SK-N-SH (cell line): ENCODE measurements around the gene DNAJB6. TPM values are rescaled to one million over a fixed set of nuclear protein-coding genes. Genes with fewer than 3 reads are reported as not detected.
A peak's percentile ranks its signal among the peaks of the same experiment; 100 is the strongest.

Experiments used
- CTCF ChIA-PET: fragments of 300-600, 350-600 bp; formaldehyde crosslinking; extraction: SDS; loops from one replicate; lab custom pipeline; 2021; lab: Yijun Ruan, JAX
- POLR2A ChIA-PET: fragments of 350-600 bp; sonication (Branson Sonifier 250); formaldehyde crosslinking; extraction: SDS; loops from one replicate; lab custom pipeline; 2020; ENCODE audit warnings: antibody characterized with exemption, inconsistent platforms; lab: Yijun Ruan, JAX
- DNase-seq: peaks from one replicate; pipeline ENCODE4 v3.0.0; 2012
- H2AFZ ChIP-seq: fragments of 200-600 bp; sonication (generic); 2 replicates; pipeline ENCODE4 v1.8.1; 2016; ENCODE audit warnings: antibody characterized with exemption, mild to moderate bottlenecking, low read depth
- H3F3A ChIP-seq: fragments of 200-600 bp; sonication (generic); replicated peaks from 2 replicates; pipeline ENCODE3; 2016; ENCODE audit warnings: antibody characterized with exemption, mild to moderate bottlenecking; ENCODE audit not compliant: insufficient read depth
- H3K27ac ChIP-seq, 2 experiments: fragments of 200-500 bp in 1 of 2; fragments of 200-600 bp in 1 of 2; sonication (Bioruptor generic) in 1 of 2; sonication (generic), shearing (Covaris generic) in 1 of 2; 2 replicates each; pipeline versions ENCODE4 v1.5.1 to v1.6.1; 2014 to 2016; ENCODE audit warnings: low read depth in 2 of 2, inconsistent platforms in 1 of 2, low read length in 1 of 2, mild to moderate bottlenecking in 1 of 2, mixed read lengths in 1 of 2
- H3K27me3 ChIP-seq: fragments of 200-600 bp; sonication (generic), shearing (Covaris generic); 2 replicates; pipeline ENCODE4 v1.6.1; 2016; ENCODE audit warnings: mixed run types; ENCODE audit not compliant: insufficient read depth
- H3K36me3 ChIP-seq, 2 experiments: fragments of 200-500 bp in 1 of 2; fragments of 200-600 bp in 1 of 2; sonication (Bioruptor generic) in 1 of 2; sonication (generic) in 1 of 2; replicated peaks in 1 of 2; 2 replicates each; pipeline versions ENCODE3 to v1.5.1; 2014 to 2016; ENCODE audit warnings: low read length in 1 of 2, mild to moderate bottlenecking in 1 of 2; ENCODE audit not compliant: insufficient read depth in 2 of 2, control insufficient read depth in 1 of 2
- H3K4me1 ChIP-seq, 2 experiments: fragments of 200-500 bp in 1 of 2; fragments of 200-600 bp in 1 of 2; sonication (Bioruptor generic) in 1 of 2; sonication (generic), shearing (Covaris generic) in 1 of 2; 2 replicates each; pipeline versions ENCODE4 v1.5.1 to v1.6.1; 2014 to 2016; ENCODE audit warnings: low read depth in 1 of 2, low read length in 1 of 2, mixed run types in 1 of 2; ENCODE audit not compliant: insufficient read depth in 2 of 2, control insufficient read depth in 1 of 2
- H3K4me2 ChIP-seq: fragments of 200-600 bp; sonication (generic), shearing (Covaris generic); 2 replicates; pipeline ENCODE4 v1.6.1; 2017; ENCODE audit warnings: mixed run types
- H3K4me3 ChIP-seq, 2 experiments: fragments of 200-500 bp in 1 of 2; fragments of 200-600 bp in 1 of 2; sonication (Bioruptor generic) in 1 of 2; sonication (generic), shearing (Covaris generic) in 1 of 2; 2 replicates each; pipeline versions ENCODE4 v1.5.1 to v1.8.1; 2014 to 2016; ENCODE audit warnings: low read depth in 2 of 2, inconsistent platforms in 1 of 2, low read length in 1 of 2, mild to moderate bottlenecking in 1 of 2, mixed read lengths in 1 of 2, moderate library complexity in 1 of 2
- H3K79me2 ChIP-seq: fragments of 200-600 bp; sonication (generic); 2 replicates; pipeline ENCODE4 v1.8.1; 2017; ENCODE audit warnings: mild to moderate bottlenecking; ENCODE audit not compliant: insufficient read depth
- H3K9ac ChIP-seq: fragments of 200-600 bp; sonication (generic); 2 replicates; pipeline ENCODE4 v1.6.1; 2017; ENCODE audit warnings: mixed run types
- H3K9me2 ChIP-seq: fragments of 200-600 bp; sonication (generic); 2 replicates; pipeline ENCODE4 v1.6.1; 2017; ENCODE audit warnings: mixed run types
- H3K9me3 ChIP-seq: fragments of 200-600 bp; sonication (generic); 2 replicates; pipeline ENCODE4 v1.6.1; 2017; ENCODE audit warnings: mixed run types, mild to moderate bottlenecking, moderate library complexity
- H4K20me1 ChIP-seq: fragments of 200-600 bp; sonication (generic); 2 replicates; pipeline ENCODE4 v1.6.1; 2017; ENCODE audit warnings: mild to moderate bottlenecking, mixed run types; ENCODE audit not compliant: insufficient read depth
- ELF1 ChIP-seq: IDR thresholded peaks from 2 replicates; pipeline ENCODE4 v1.4.0; 2012
- EP300 ChIP-seq, 2 experiments: IDR thresholded peaks; 2 replicates each; pipeline versions ENCODE4 v1.4.0 to v1.6.1; 2012; ENCODE audit warnings: borderline replicate concordance in 1 of 2, low read depth in 1 of 2, low read length in 1 of 2
- GABPA ChIP-seq: IDR thresholded peaks from 2 replicates; pipeline ENCODE4 v1.4.0; 2012; ENCODE audit warnings: low read depth, mild to moderate bottlenecking
- JUND ChIP-seq: IDR thresholded peaks from 2 replicates; pipeline ENCODE4 v1.4.0; 2012
- MEF2A ChIP-seq: IDR thresholded peaks from 2 replicates; pipeline ENCODE4 v1.4.0; 2012; ENCODE audit warnings: low read depth, borderline replicate concordance
- POLR2AphosphoS5 ChIP-seq: IDR thresholded peaks from 2 replicates; pipeline ENCODE4 v1.6.1; 2012; ENCODE audit warnings: low read depth, low read length
- RCOR1 ChIP-seq: fragments of 150-350 bp; IDR thresholded peaks from 2 replicates; pipeline ENCODE4 v1.6.1; 2017; ENCODE audit warnings: antibody characterized with exemption, low read length
- REST ChIP-seq: IDR thresholded peaks from 2 replicates; pipeline ENCODE4 v1.6.1; 2012; ENCODE audit warnings: mild to moderate bottlenecking, low read depth, low read length, moderate library complexity
- SMC3 ChIP-seq: IDR thresholded peaks from 2 replicates; pipeline ENCODE4 v1.6.1; 2012; ENCODE audit warnings: low read depth, low read length, improper control_type of control experiment
- TCF12 ChIP-seq: IDR thresholded peaks from 2 replicates; pipeline ENCODE4 v1.4.0; 2012
- USF2 ChIP-seq: fragments of 150-350 bp; IDR thresholded peaks from 2 replicates; pipeline ENCODE4 v1.6.1; 2017; ENCODE audit warnings: antibody characterized with exemption, low read length, low read depth, borderline replicate concordance
- YY1 ChIP-seq: IDR thresholded peaks from 2 replicates; pipeline ENCODE4 v1.4.0; 2012; ENCODE audit warnings: low read depth, mild to moderate bottlenecking
- WGBS: methylation state at CpG from one replicate; pipeline ENCODE4 v1.1.6; 2017; ENCODE audit warnings: low lambda C conversion rate; 5-methylcytosine and 5-hydroxymethylcytosine counted together
- polyA plus RNA-seq, 3 experiments: library from polyadenylated mRNA; depleted of rRNA; stranded (reverse); fragments of >200 nt; gene quantifications; 2 replicates each; pipeline ENCODE4 v1.2.3, GENCODE V29; 2012
- TF ChIP-seq, protein P1 (sequence below): IDR thresholded peaks from 2 replicates; pipeline ENCODE4 v1.4.0; 2012; ENCODE audit warnings: low read depth, borderline replicate concordance

Gene DNAJB6
- polyA plus RNA-seq, 1 of the 3 experiments (the other 2 are of a cell fraction), result 176 TPM

DNA sequence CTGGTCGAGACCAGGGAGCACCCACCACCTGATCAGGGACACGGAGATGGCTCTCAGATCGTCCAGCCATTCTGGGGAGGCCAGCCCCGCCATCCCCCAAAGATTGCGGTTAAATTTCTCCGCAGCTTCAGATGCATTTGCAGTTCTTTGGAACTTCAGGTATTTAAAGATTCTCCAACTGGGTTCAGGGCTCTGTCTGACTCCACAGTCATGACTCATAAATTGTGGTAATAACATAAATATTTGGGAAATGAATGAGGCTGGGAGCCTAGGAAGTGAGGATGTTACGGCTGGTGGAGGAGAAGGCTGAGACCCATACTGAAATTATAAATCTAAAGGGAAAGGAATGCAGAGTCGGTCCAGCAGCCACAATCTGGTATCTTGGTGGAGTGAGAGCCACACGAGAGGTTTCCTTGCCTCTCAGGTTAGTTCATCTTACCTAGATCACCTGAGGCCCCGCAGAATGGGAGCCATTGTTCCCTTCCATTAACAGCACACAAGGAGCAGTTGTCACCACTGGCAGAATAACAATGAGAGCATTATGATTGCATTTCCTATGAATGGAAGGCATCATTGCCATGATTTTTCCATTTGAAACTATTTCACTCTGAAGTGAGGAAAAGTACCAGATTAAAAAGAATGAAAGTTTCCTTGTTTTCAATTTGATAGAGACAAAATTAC, 26.7 kb upstream of the DNAJB6 start (continued):
- peak; percentile 46 to 96; a peak in 3 of 4 replicates for TF ChIP-seq EP300 (IDR thresholded peaks at IDR 0.05; ENCODE audit: borderline replicate concordance in 1 of 2, low read depth in 1 of 2, low read length in 1 of 2)
- TF ChIP-seq TCF12, result peak; percentile 96

GRCh38 chr7:157310676-157311185, 26.1 kb upstream of the DNAJB6 start:
- DNase-seq, result peak; percentile 5
- ChIA-PET POLR2A (no interaction called here), CTCF (interaction anchor here (1.1 to 1.6 kb wide), 2 partner anchors 9 to 26 kb away, joined by 3 read pairs; partner anchors contain the start of gene DNAJB6)
- Histone ChIP-seq H3K4me1 (peaks cover 4 to 22% of the 10 kb centered on the region in 2 experiments; a peak in 3 of 4 replicates), H3K4me3 (peak overlapping the region in 1 of 2 experiments; percentile 8; a peak in 1 of 4 replicates), H4K20me1 (no peaks in the 10 kb centered on the region), H3K9me2 (no peaks in the 10 kb centered on the region), H2AFZ (peak overlapping the region; percentile 53), H3K79me2 (no peaks in the 10 kb centered on the region), H3K27ac (peak overlapping the region; percentile 66 to 95; a peak in 3 of 4 replicates), H3K27me3 (no peaks in the 10 kb centered on the region), H3K9ac (peak overlapping the region; percentile 58), H3K36me3 (no peaks in the 10 kb centered on the region), H3K9me3 (no peaks in the 10 kb centered on the region), H3F3A (peaks cover 35% of the 10 kb centered on the region), H3K4me2 (peak overlapping the region; percentile 65)
- WGBS, result 94% methylated on average over 7 of the region's 7 CpGs
- TF ChIP-seq YY1, result peak; percentile 76; the same call in 1 of the 2 replicates
- TF ChIP-seq TCF12, result no peak

DNA sequence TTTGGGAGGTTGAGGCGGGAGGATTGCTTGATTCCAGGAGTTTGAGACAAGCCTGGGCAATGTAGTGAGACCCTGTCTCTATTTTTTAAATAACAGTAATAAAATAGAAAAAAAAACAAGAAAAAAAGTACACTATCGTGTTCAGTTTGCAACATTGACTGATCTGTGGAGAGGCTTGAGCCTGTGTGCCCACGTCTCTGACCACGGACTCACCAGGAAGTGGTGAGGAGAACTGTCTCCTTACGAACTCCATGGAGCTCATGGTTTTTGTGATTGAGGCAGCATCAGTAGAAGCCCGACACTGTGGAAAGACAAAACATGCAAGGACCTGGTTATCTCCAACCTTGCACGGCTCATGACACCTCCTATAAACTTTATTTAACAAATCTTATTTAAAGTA, 23.9 kb upstream of the DNAJB6 start:
- Histone ChIP-seq H3K9me3 (no peaks in the 10 kb centered on the region), H3K4me2 (no peak overlapping the region), H2AFZ (no peak overlapping the region), H3K4me3 (no peak overlapping the region), H4K20me1 (no peaks in the 10 kb centered on the region), H3K36me3 (no peaks in the 10 kb centered on the region), H3F3A (peaks cover 28% of the 10 kb centered on the region), H3K4me1 (peaks cover 4 to 22% of the 10 kb centered on the region in 2 experiments; a peak in 3 of 4 replicates), H3K27me3 (no peaks in the 10 kb centered on the region), H3K9me2 (no peaks in the 10 kb centered on the region), H3K27ac (no peak overlapping the region), H3K79me2 (no peaks in the 10 kb centered on the region), H3K9ac (no peak overlapping the region)
- CTCF ChIA-PET, result no interaction called here
- 94% methylated on average over 7 of the region's 7 CpGs for WGBS
- TF ChIP-seq USF2, result no peak
- DNase-seq, result no peak
- POLR2A ChIA-PET, result no interaction called here

DNA sequence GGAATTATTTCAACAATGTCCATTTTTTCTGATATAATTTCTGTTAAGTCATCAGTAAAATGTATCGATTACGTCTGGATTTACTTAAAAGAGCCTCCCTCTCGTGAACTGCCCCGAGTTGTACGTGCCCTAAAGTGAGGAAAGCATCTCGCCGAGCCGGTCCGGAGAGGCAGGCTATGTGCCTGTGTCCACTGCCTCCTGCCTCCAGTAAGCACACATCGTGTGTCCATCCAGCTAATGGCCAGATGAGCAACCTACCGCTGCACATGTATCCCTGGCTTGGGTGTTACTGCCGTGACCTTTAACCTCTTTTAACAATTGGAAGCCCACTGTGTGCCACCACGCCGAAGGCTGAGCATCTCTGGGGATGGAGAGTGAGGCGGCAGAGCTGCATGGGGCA, 23.2 kb upstream of the DNAJB6 start:
- POLR2A ChIA-PET, result no interaction called here
- Histone ChIP-seq H4K20me1 (no peaks in the 10 kb centered on the region), H3F3A (peaks cover 27% of the 10 kb centered on the region), H3K79me2 (no peaks in the 10 kb centered on the region), H3K4me3 (no peak overlapping the region), H3K9me3 (no peaks in the 10 kb centered on the region), H3K9ac (no peak overlapping the region), H3K27ac (no peak overlapping the region), H2AFZ (no peak overlapping the region), H3K9me2 (no peaks in the 10 kb centered on the region), H3K4me1 (peaks cover 4 to 22% of the 10 kb centered on the region in 2 experiments; a peak in 3 of 4 replicates), H3K36me3 (no peaks in the 10 kb centered on the region), H3K4me2 (no peak overlapping the region), H3K27me3 (no peaks in the 10 kb centered on the region)
- CTCF ChIA-PET, result interaction anchor here (1.9 kb wide), 1 partner anchor 40 kb away, joined by 6 read pairs; no protein-coding TSS in a partner anchor
- no peak for DNase-seq
- WGBS, result 94% methylated on average over 15 of the region's 15 CpGs
- TF ChIP-seq GABPA, result no peak
- no peak for TF ChIP-seq RCOR1
- no peak for TF ChIP-seq MEF2A
- no peak for TF ChIP-seq REST
- no peak for TF ChIP-seq ELF1
- TF ChIP-seq, protein P1, sequence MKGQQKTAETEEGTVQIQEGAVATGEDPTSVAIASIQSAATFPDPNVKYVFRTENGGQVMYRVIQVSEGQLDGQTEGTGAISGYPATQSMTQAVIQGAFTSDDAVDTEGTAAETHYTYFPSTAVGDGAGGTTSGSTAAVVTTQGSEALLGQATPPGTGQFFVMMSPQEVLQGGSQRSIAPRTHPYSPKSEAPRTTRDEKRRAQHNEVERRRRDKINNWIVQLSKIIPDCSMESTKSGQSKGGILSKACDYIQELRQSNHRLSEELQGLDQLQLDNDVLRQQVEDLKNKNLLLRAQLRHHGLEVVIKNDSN, result no peak
- TF ChIP-seq POLR2AphosphoS5, result no peak
- TF ChIP-seq JUND, result no peak
- no peak for TF ChIP-seq SMC3
